Endodermal cell (in vitro differentiated cells): ENCODE measurements around the gene KCNJ18. TPM values are rescaled to one million over a fixed set of nuclear protein-coding genes. Genes with fewer than 3 reads are reported as not detected.
"Not testable (repeated sequence)": the region's sequence is repeated elsewhere in the genome, so short reads cannot be mapped to it uniquely, and the experiment has no call there.

Source experiments
- DNase-seq: peaks from one replicate; pipeline ENCODE4 v3.0.0-alpha.2; 2017
- H3K27ac ChIP-seq: 2 replicates; pipeline ENCODE4 v1.5.1; 2013; ENCODE audit warnings: mild to moderate bottlenecking, low read depth, low read length, moderate library complexity
- H3K27me3 ChIP-seq: 2 replicates; pipeline ENCODE4 v1.6.1; 2013; ENCODE audit warnings: mild to moderate bottlenecking, low read length, moderate library complexity; ENCODE audit not compliant: insufficient read depth, control insufficient read depth, poor library complexity, severe bottlenecking
- H3K36me3 ChIP-seq: 2 replicates; pipeline ENCODE4 v1.7.0; 2013; ENCODE audit warnings: mild to moderate bottlenecking, low read length, moderate library complexity; ENCODE audit not compliant: control insufficient read depth, insufficient read depth
- H3K4me1 ChIP-seq: one replicate; pipeline ENCODE4 v1.7.0; 2013; ENCODE audit warnings: low read length; ENCODE audit not compliant: control insufficient read depth, insufficient read depth
- H3K4me3 ChIP-seq: 2 replicates; pipeline ENCODE4 v1.5.1; 2013; ENCODE audit warnings: mild to moderate bottlenecking, low read length, moderate library complexity
- H3K9ac ChIP-seq: 2 replicates; pipeline ENCODE4 v1.6.1; 2013; ENCODE audit warnings: mild to moderate bottlenecking, low read length, moderate library complexity; ENCODE audit not compliant: poor library complexity, severe bottlenecking; ENCODE audit errors: extremely low read depth
- H3K9me3 ChIP-seq: 2 replicates; pipeline ENCODE4 v1.6.1; 2013; ENCODE audit warnings: mild to moderate bottlenecking, low read length, moderate library complexity; ENCODE audit not compliant: control insufficient read depth
- H3K27ac Mint-ChIP-seq: 2 replicates; pipeline ENCODE4 v1.8.0; 2020; ENCODE audit warnings: mixed read lengths
- H3K27me3 Mint-ChIP-seq: 2 replicates; pipeline ENCODE4 v1.8.0; 2021; ENCODE audit warnings: mild to moderate bottlenecking, mixed read lengths; ENCODE audit not compliant: insufficient read depth
- H3K36me3 Mint-ChIP-seq: 2 replicates; pipeline ENCODE4 v1.8.0; 2020; ENCODE audit warnings: low read depth, mixed read lengths
- H3K4me1 Mint-ChIP-seq: 2 replicates; pipeline ENCODE4 v1.8.0; 2020; ENCODE audit warnings: mixed read lengths
- H3K4me3 Mint-ChIP-seq: 2 replicates; pipeline ENCODE4 v1.8.0; 2020; ENCODE audit warnings: mild to moderate bottlenecking, moderate library complexity, mixed read lengths
- H3K9me3 Mint-ChIP-seq: 2 replicates; pipeline ENCODE4 v1.8.0; 2020; ENCODE audit warnings: mild to moderate bottlenecking, mixed read lengths
- WGBS, 2 experiments: methylation state at CpG; one replicate each; pipeline versions ENCODE4 v1.1.5 to v1.1.7; 2013; ENCODE audit warnings: missing lambda C conversion rate in 2 of 2, mixed read lengths in 1 of 2; ENCODE audit not compliant: insufficient coverage in 1 of 2, insufficient read length in 1 of 2; 5-methylcytosine and 5-hydroxymethylcytosine counted together
- total RNA-seq, 2 donors: library from RNA; stranded (reverse); fragmentation: NEBNext Ultra II Directional in 1 of 2; extraction: Animal tissue kit (Norgen Biotek cat#: 25700) in 1 of 2; gene quantifications; 2 replicates in 1 of 2; 3 replicates in 1 of 2; pipeline ENCODE4 v1.2.1, GENCODE V29; 2021
- TF ChIP-seq, protein P1 (sequence below): fragments of 200-600 bp; sonication (generic); conservative IDR thresholded peaks from 2 replicates; pipeline ENCODE4 v1.5.0; 2021; ENCODE audit warnings: antibody characterized with exemption, mild to moderate bottlenecking

Gene KCNJ18
- total RNA-seq, 2 donors from 2014 or later = not detected

DNA sequence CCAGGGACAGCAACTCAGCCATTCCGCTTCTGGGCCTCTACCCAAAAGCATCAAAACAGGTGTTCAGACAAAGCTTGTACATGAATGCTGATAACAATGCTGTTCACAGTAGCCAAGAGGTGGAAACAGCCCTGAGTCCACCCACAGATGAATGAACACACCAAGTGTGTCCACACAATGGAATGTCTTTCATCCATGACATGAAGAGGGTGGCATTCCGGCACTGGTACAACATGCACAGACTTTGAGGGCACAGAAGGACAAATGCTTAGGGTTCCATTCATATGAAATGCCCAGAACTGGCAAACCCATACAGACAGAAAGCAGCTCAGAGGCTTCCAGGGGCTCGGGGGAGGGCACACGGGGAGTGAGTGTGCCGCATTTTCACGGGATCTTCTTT lies 49.2 kb downstream of the KCNJ18 start:
- not testable (repeated sequence) for H3K4me1 ChIP-seq, H3K27ac Mint-ChIP-seq, H3K4me3 ChIP-seq, H3K36me3 ChIP-seq, H3K9me3 ChIP-seq, DNase-seq, H3K9ac ChIP-seq, H3K4me1 Mint-ChIP-seq, H3K27me3 ChIP-seq, H3K4me3 Mint-ChIP-seq, H3K27me3 Mint-ChIP-seq, H3K36me3 Mint-ChIP-seq, H3K27ac ChIP-seq
- WGBS, 2 experiments = no CpG with 5 or more reads among the region's 6 CpGs
- H3K9me3 Mint-ChIP-seq = peaks cover 37% of the 10 kb centered on the region

DNA sequence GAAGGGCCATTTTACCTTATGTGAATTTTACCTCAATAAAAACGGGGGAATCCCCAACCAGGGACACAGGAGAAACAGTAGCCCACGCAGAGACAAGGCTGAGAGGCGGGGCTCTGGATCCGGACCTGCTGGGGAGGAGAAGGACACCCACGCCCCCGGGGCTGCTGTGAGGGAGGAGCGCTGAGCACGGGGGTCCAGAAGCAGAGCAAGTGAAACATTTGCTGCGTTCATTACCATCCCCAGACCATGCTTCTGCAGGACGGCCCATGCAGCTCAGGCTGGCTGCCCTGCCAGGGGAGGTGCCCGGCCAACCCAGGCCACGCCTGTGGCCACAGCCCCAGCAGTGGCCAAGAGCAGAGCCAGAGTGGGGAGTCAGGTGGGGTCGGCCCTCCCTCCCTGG lies 50.0 kb downstream of the KCNJ18 start:
- H3K4me3 Mint-ChIP-seq = no peak overlapping the region
- Histone ChIP-seq H3K4me1 (no peaks in the 10 kb centered on the region), H3K36me3 (no peaks in the 10 kb centered on the region), H3K4me3 (no peak overlapping the region), H3K9me3 (no peaks in the 10 kb centered on the region), H3K27me3 (no peaks in the 10 kb centered on the region), H3K9ac (no peak overlapping the region), H3K27ac (no peak overlapping the region)
- no peak overlapping the region for H3K27ac Mint-ChIP-seq
- H3K27me3 Mint-ChIP-seq = no peaks in the 10 kb centered on the region
- no peaks in the 10 kb centered on the region for H3K36me3 Mint-ChIP-seq
- peaks cover 41% of the 10 kb centered on the region for H3K9me3 Mint-ChIP-seq
- DNase-seq = no peak
- TF ChIP-seq, protein P1, sequence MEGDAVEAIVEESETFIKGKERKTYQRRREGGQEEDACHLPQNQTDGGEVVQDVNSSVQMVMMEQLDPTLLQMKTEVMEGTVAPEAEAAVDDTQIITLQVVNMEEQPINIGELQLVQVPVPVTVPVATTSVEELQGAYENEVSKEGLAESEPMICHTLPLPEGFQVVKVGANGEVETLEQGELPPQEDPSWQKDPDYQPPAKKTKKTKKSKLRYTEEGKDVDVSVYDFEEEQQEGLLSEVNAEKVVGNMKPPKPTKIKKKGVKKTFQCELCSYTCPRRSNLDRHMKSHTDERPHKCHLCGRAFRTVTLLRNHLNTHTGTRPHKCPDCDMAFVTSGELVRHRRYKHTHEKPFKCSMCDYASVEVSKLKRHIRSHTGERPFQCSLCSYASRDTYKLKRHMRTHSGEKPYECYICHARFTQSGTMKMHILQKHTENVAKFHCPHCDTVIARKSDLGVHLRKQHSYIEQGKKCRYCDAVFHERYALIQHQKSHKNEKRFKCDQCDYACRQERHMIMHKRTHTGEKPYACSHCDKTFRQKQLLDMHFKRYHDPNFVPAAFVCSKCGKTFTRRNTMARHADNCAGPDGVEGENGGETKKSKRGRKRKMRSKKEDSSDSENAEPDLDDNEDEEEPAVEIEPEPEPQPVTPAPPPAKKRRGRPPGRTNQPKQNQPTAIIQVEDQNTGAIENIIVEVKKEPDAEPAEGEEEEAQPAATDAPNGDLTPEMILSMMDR = no peak
- 59 to 66% methylated on average over 4 to 12 of the region's 13 CpGs for WGBS, 2 experiments
- H3K4me1 Mint-ChIP-seq = no peaks in the 10 kb centered on the region

DNA sequence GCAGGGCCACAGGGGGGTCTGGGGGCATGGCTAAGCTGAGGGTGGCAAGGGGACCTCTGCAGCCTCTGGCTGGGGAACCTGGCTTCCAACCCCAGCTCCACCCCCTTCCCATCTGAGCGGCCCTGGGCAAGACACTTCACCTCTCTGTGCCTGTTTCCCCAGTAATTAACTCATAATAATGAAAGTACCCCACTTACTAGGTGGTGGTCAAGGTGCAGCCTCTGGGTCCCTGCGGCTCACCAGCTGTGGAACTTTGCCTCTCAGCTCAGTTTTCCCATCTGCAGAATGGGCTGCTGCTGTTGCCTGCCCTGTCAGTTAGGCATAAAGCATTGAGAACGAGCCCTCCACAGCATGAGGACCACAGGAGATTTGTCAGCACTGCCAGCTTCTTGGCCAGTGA lies 51.8 kb downstream of the KCNJ18 start:
- not testable (repeated sequence) for H3K27me3 ChIP-seq, H3K4me3 ChIP-seq, H3K27ac ChIP-seq, DNase-seq, H3K4me1 Mint-ChIP-seq, H3K27me3 Mint-ChIP-seq, H3K9ac ChIP-seq, H3K4me3 Mint-ChIP-seq, H3K27ac Mint-ChIP-seq, H3K9me3 ChIP-seq, H3K4me1 ChIP-seq, H3K36me3 ChIP-seq, H3K36me3 Mint-ChIP-seq
- peaks cover 53% of the 10 kb centered on the region for H3K9me3 Mint-ChIP-seq
- 60% methylated on average over 3 of the region's 3 CpGs; no CpG with 5 or more reads in 1 of the 2 experiments for WGBS, 2 experiments

DNA sequence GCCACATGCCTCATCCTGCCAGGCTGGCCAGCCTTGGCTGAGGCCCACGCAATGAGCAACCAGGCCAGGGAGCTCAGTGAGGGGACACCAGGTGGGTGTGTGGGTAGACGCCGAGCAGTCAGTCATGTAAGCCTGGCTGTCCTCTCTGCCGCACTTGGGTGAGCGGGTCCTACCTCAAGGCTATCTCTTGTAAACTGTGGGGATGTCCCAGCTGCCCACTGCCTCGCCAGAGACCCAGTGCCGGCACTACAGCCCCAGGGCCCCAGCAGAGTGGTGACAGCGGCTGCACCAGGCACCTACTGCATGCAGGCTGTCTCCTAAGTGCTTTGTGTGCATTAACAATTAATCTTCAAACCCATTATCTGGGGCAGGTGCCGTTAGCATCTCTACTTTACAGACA lies 52.3 kb downstream of the KCNJ18 start:
- not testable (repeated sequence) for H3K4me1 Mint-ChIP-seq, H3K27ac ChIP-seq, H3K4me1 ChIP-seq, H3K9me3 ChIP-seq, H3K27me3 ChIP-seq, H3K4me3 Mint-ChIP-seq, H3K36me3 ChIP-seq, H3K27me3 Mint-ChIP-seq, H3K27ac Mint-ChIP-seq, H3K4me3 ChIP-seq, H3K36me3 Mint-ChIP-seq, H3K9ac ChIP-seq, DNase-seq
- H3K9me3 Mint-ChIP-seq = peaks cover 54% of the 10 kb centered on the region
- WGBS, 2 experiments = 58% methylated on average over 5 of the region's 9 CpGs; no CpG with 5 or more reads in 1 of the 2 experiments

DNA sequence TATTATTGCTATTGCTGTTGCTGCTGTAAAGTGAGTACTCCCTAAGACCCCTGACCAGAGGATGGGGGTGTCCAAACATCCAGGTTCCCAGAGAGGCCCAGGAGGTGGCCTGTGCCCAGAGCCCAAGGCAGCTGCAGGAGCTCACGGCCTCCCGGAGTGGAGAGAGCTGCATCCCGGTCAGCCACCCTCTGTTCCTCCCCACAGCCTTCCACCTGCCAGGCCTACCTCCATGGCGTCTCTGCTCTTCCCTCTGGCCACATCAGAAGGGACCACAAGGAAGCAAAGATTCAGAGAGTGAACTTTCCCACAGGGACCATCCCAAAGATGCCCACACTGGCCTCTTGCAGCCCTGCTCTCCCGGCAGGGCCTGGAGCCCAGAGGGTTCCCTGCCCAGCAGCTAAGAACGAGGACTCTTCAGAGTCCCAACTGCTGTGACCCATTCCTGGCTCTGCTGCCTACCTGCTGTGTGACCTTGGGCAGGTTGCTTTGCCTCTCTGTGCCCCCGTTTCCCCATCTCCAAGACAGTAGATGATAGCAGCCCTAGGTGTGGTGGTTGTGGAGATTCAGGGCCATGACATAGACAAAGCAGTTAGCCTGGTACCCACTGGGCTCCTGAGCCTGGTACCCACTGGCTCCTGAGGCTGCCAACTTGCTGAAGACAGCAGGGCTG lies 53.2 kb downstream of the KCNJ18 start:
- H3K27ac Mint-ChIP-seq, H3K27me3 Mint-ChIP-seq, H3K27ac ChIP-seq, H3K4me3 Mint-ChIP-seq, H3K9ac ChIP-seq, H3K27me3 ChIP-seq, H3K4me1 Mint-ChIP-seq, H3K4me3 ChIP-seq, H3K36me3 Mint-ChIP-seq, DNase-seq, H3K36me3 ChIP-seq, H3K4me1 ChIP-seq, H3K9me3 ChIP-seq: not testable (repeated sequence)
- WGBS, 2 experiments = 46 to 69% methylated on average over 4 to 7 of the region's 7 CpGs
- peaks cover 58% of the 10 kb centered on the region for H3K9me3 Mint-ChIP-seq

DNA sequence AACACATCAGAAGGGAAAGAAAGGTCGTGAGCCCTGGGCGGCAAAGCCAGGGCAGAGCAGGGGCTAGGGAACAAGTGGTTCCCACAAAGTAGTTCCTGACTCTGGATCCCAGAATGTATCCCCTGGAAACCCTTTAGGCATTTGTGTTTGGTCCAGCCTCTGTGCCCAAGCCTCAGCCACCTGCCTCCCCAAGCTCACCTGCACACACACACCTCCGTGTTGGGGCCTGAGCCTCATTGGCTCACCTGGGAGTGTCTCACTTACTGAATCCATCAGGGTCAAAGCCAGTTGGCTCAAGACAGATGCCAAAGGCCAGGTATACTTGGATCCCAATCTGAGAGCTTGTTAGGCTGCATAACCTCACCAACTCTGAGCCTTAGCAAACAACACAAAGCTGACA lies 54.1 kb downstream of the KCNJ18 start:
- not testable (repeated sequence) for H3K36me3 ChIP-seq, H3K36me3 Mint-ChIP-seq, DNase-seq, H3K9me3 ChIP-seq, H3K4me3 Mint-ChIP-seq, H3K4me3 ChIP-seq, H3K4me1 Mint-ChIP-seq, H3K27me3 ChIP-seq, H3K9ac ChIP-seq, H3K27ac ChIP-seq, H3K4me1 ChIP-seq, H3K27ac Mint-ChIP-seq, H3K27me3 Mint-ChIP-seq
- 81% methylated on average over 3 of the region's 3 CpGs; no CpG with 5 or more reads in 1 of the 2 experiments for WGBS, 2 experiments
- H3K9me3 Mint-ChIP-seq = peaks cover 66% of the 10 kb centered on the region
